Measurements from ENCODE around the gene C8G.

GRCh38 chr9:136930014-136930413 lies 15.0 kb upstream of the C8G start:
- TF ChIP-seq CTCF (conservative IDR thresholded peaks at IDR 0.05 in 1 of 2, IDR thresholded peaks at IDR 0.05 in 1 of 2; ENCODE audit: extremely low read depth in 1 of 2, insufficient read depth in 1 of 2, low read depth in 1 of 2, low read length in 2 of 2) = no peak
- TF ChIP-seq EZH2 (IDR thresholded peaks at IDR 0.05; ENCODE audit: borderline replicate concordance, low read length) = no peak
